DND-41 (cell line): ENCODE measurements around the gene TYMP.

Experiments
- EZH2 ChIP-seq: IDR thresholded peaks from 3 replicates; pipeline ENCODE4 v1.6.1; 2012; ENCODE audit warnings: borderline replicate concordance, low read depth, mild to moderate bottlenecking, moderate library complexity, low read length, inconsistent platforms; ENCODE audit not compliant: severe bottlenecking
- TF ChIP-seq, protein P1 (sequence below): IDR thresholded peaks from 2 replicates; pipeline ENCODE4 v1.5.1; 2012; ENCODE audit warnings: borderline replicate concordance, low read length, moderate library complexity, mild to moderate bottlenecking; ENCODE audit not compliant: poor library complexity, severe bottlenecking; ENCODE audit errors: extremely low read depth

DNA sequence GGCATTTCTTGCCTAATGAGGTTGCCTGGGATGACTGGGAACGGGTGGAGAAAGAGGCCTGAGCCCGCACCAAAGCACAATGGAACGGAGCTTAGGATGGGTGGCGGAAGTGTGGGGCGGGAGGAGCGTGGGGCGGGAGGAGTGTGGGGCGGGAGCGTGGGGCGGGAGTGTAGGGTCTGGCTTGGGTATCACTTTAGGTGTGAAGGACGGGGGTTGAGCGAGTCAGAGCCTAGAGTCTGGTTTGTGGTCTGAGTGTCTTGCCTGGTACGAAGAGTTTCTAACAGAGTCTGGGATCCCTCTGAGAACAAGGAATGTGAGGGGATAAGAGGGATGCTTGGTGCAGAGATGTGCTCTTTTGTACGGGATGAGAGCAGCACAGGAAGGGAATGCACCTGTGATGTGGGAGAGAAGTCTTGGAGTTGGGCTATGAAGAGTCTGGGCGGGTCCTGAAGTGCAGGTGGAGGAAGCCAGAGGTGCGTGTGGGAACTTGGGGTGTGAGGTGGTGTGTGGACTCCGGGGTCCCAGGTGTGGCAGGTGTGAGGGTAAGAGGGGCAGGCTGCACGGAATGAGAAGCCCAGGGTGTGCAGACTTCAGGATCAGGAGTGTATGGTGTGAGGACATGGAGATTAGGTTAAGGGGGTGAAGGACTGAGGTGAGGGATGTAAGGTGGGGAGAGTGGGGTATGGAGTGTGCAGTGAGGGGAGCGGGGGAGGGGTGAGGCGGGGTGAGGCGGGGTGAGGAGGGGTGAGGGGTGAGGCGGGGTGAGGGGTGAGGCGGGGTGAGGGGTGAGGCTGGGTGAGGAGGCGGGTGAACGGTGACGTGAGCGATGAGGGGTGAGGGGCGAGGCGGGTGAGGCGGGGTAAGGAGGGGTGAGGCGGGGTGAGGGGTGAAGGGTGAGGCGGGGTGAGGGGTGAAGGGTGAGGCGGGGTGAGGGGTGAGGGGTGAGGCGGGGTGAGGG lies 31.9 kb upstream of the TYMP start:
- TF ChIP-seq, protein P1, sequence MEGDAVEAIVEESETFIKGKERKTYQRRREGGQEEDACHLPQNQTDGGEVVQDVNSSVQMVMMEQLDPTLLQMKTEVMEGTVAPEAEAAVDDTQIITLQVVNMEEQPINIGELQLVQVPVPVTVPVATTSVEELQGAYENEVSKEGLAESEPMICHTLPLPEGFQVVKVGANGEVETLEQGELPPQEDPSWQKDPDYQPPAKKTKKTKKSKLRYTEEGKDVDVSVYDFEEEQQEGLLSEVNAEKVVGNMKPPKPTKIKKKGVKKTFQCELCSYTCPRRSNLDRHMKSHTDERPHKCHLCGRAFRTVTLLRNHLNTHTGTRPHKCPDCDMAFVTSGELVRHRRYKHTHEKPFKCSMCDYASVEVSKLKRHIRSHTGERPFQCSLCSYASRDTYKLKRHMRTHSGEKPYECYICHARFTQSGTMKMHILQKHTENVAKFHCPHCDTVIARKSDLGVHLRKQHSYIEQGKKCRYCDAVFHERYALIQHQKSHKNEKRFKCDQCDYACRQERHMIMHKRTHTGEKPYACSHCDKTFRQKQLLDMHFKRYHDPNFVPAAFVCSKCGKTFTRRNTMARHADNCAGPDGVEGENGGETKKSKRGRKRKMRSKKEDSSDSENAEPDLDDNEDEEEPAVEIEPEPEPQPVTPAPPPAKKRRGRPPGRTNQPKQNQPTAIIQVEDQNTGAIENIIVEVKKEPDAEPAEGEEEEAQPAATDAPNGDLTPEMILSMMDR, result no peak
- no peak for TF ChIP-seq EZH2
